Activated naive CD4-positive, alpha-beta T cell treated with anti-CD3 and anti-CD28 coated beads for 36 hours (primary cell): ENCODE data around the gene ADCY4. TPM values are rescaled to one million over a fixed set of nuclear protein-coding genes. Genes with fewer than 3 reads are reported as not detected.

Experiments used
- total RNA-seq, 2 experiments: library from RNA; stranded (reverse); gene quantifications; one replicate each; pipeline ENCODE4 v1.2.3, GENCODE V29; 2021

Gene ADCY4
- total RNA-seq, 2 experiments from 2014 or later = 1.6 to 2.4 TPM

Other genes with a start within 250 kb of the ADCY4 start
- 100 to 1,000 TPM; 117 TPM for gene PCK2, start 240.8 kb downstream of the ADCY4 start, total RNA-seq
- 10 to 100 TPM; 79.4 to 84.0 TPM for gene DCAF11, start 220.3 kb downstream of the ADCY4 start, total RNA-seq
- 1 to 10 TPM; 1.7 to 1.9 TPM for gene NRL, start 220.1 kb downstream of the ADCY4 start, total RNA-seq
- gene FITM1, start 204.4 kb downstream of the ADCY4 start, total RNA-seq = under 1 TPM; 0.19 to 0.30 TPM
- 100 to 1,000 TPM; 406 to 416 TPM for gene PSME1, start 198.9 kb downstream of the ADCY4 start, total RNA-seq
- gene EMC9, start 193.5 kb downstream of the ADCY4 start, total RNA-seq = 10 to 100 TPM; 38.4 to 38.9 TPM
- gene PSME2, start 188.5 kb downstream of the ADCY4 start, total RNA-seq = 100 to 1,000 TPM; 392 to 404 TPM
- 10 to 100 TPM; 51.1 to 53.8 TPM for gene RNF31, start 187.6 kb downstream of the ADCY4 start, total RNA-seq
- 100 to 1,000 TPM; 202 to 212 TPM for gene IRF9, start 173.8 kb downstream of the ADCY4 start, total RNA-seq
- 10 to 100 TPM; 19.3 to 22.3 TPM for gene REC8, start 163.0 kb downstream of the ADCY4 start, total RNA-seq
- gene IPO4, start 146.3 kb downstream of the ADCY4 start, total RNA-seq = 10 to 100 TPM; 64.2 to 74.5 TPM
- gene TM9SF1, start 139.6 kb downstream of the ADCY4 start, total RNA-seq = 10 to 100 TPM; 14.7 to 15.1 TPM
- gene TSSK4, start 129.4 kb downstream of the ADCY4 start, total RNA-seq = not detected
- gene CHMP4A, start 121.6 kb downstream of the ADCY4 start, total RNA-seq = 10 to 100 TPM; 65.2 to 66.5 TPM
- gene MDP1, start 119.0 kb downstream of the ADCY4 start, total RNA-seq = 10 to 100 TPM; 10.2 to 13.6 TPM
- gene NEDD8, start 102.7 kb downstream of the ADCY4 start, total RNA-seq = 100 to 1,000 TPM; 172 to 196 TPM
- gene GMPR2, start 102.1 kb downstream of the ADCY4 start, total RNA-seq = 10 to 100 TPM; 60.5 to 63.7 TPM
- gene TINF2, start 92.4 kb downstream of the ADCY4 start, total RNA-seq = 100 to 1,000 TPM; 117 to 128 TPM
- gene TGM1, start 71.9 kb downstream of the ADCY4 start, total RNA-seq = 10 to 100 TPM; 13.5 to 13.8 TPM
- 10 to 100 TPM; 74.9 to 76.2 TPM for gene RABGGTA, start 63.5 kb downstream of the ADCY4 start, total RNA-seq
- gene DHRS1, start 35.3 kb downstream of the ADCY4 start, total RNA-seq = 10 to 100 TPM; 11.8 to 13.8 TPM
- 10 to 100 TPM; 24.8 to 26.4 TPM for gene NOP9, start 35.2 kb downstream of the ADCY4 start, total RNA-seq
- 10 to 100 TPM; 10.9 to 15.1 TPM for gene CIDEB, start 27.1 kb downstream of the ADCY4 start, total RNA-seq
- 10 to 100 TPM; 12.2 to 12.8 TPM for gene LTB4R2, start 24.9 kb downstream of the ADCY4 start, total RNA-seq
- 10 to 100 TPM; 10.6 to 11.4 TPM for gene LTB4R, start 23.6 kb downstream of the ADCY4 start, total RNA-seq
- gene RIPK3, start 4.9 kb upstream of the ADCY4 start, total RNA-seq = 1 to 10 TPM; 5.9 to 7.6 TPM
- under 1 TPM in 1 of 2 experiments, not detected in 1; 0.15 TPM for gene NFATC4, start 33.1 kb upstream of the ADCY4 start, total RNA-seq
- under 1 TPM in 1 of 2 experiments, not detected in 1; 0.02 TPM for gene NYNRIN, start 63.9 kb upstream of the ADCY4 start, total RNA-seq
- 1 to 10 TPM; 7.7 to 8.6 TPM for gene CBLN3, start 94.6 kb upstream of the ADCY4 start, total RNA-seq
- gene KHNYN, start 94.9 kb upstream of the ADCY4 start, total RNA-seq = 10 to 100 TPM; 59.8 to 62.5 TPM
- gene SDR39U1, start 107.7 kb upstream of the ADCY4 start, total RNA-seq = 10 to 100 TPM; 70.5 to 72.4 TPM
- gene CMA1, start 173.2 kb upstream of the ADCY4 start, total RNA-seq = 1 to 10 TPM; 1.2 to 2.1 TPM
- gene CTSG, start 241.2 kb upstream of the ADCY4 start, total RNA-seq = under 1 TPM; 0.31 to 0.35 TPM